NOMO-1 treated with DMSO at 0.1 percent for 48 hours (cell line): ENCODE measurements around the gene PLSCR3.

Source experiments
- DNase-seq: peaks from one replicate; lab custom pipeline; 2025; ENCODE audit not compliant: unreplicated experiment; lab: John Stamatoyannopoulos, UW

The PLSCR3 gene

GRCh38 chr17:7351665-7352502, 42.4 kb downstream of the PLSCR3 start, which contains the start of gene KCTD11:
Gene KCTD11, plus strand, starts transcription at chr17:7352162.
- peak; percentile 12 for DNase-seq

- no peak for DNase-seq
Measured at GRCh38 chr17:7348478-7349242, 45.7 kb downstream of the PLSCR3 start.

GRCh38 chr17:7347630-7348477, 46.5 kb downstream of the PLSCR3 start:
- no peak for DNase-seq

- no peak for DNase-seq
Measured at GRCh38 chr17:7346761-7347614, 47.3 kb downstream of the PLSCR3 start.

- no peak for DNase-seq
Measured at GRCh38 chr17:7343250-7343649, 51.1 kb downstream of the PLSCR3 start.

- DNase-seq, result no peak
Measured at GRCh38 chr17:7341842-7342241, 52.5 kb downstream of the PLSCR3 start.

GRCh38 chr17:7340179-7340578, 54.1 kb downstream of the PLSCR3 start:
- no peak for DNase-seq
